GM20000 (cell line): ENCODE measurements around the gene ALDH3A2.

Experiments
- DNase-seq: peaks from one replicate; pipeline ENCODE4 v3.0.0; 2012; ENCODE audit warnings: low spot score
- TF ChIP-seq, protein P1 (sequence below): IDR thresholded peaks from 2 replicates; pipeline ENCODE4 v1.5.1; 2012; ENCODE audit warnings: mild to moderate bottlenecking, control low read depth; ENCODE audit errors: extremely low read depth, missing control alignments

ALDH3A2 gene

GRCh38 chr17:19725486-19725885 is 76.9 kb downstream of the ALDH3A2 start:
- DNase-seq: no peak
- TF ChIP-seq, protein P1, sequence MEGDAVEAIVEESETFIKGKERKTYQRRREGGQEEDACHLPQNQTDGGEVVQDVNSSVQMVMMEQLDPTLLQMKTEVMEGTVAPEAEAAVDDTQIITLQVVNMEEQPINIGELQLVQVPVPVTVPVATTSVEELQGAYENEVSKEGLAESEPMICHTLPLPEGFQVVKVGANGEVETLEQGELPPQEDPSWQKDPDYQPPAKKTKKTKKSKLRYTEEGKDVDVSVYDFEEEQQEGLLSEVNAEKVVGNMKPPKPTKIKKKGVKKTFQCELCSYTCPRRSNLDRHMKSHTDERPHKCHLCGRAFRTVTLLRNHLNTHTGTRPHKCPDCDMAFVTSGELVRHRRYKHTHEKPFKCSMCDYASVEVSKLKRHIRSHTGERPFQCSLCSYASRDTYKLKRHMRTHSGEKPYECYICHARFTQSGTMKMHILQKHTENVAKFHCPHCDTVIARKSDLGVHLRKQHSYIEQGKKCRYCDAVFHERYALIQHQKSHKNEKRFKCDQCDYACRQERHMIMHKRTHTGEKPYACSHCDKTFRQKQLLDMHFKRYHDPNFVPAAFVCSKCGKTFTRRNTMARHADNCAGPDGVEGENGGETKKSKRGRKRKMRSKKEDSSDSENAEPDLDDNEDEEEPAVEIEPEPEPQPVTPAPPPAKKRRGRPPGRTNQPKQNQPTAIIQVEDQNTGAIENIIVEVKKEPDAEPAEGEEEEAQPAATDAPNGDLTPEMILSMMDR: no peak

- TF ChIP-seq, protein P1: no peak
These were observed 78.3 kb downstream of the ALDH3A2 start for GRCh38 chr17:19726631-19727376.

More at GRCh38 chr17:19726631-19727376, 78.3 kb downstream of the ALDH3A2 start:
- DNase-seq: no peak
